ELF-1 (cell line): ENCODE measurements around the gene LYPD6B.

ENCODE experiments used
- DNase-seq: peaks from one replicate; pipeline ENCODE4 v3.0.0-alpha.2; 2016; ENCODE audit warnings: low read depth, low spot score

Gene LYPD6B

GRCh38 chr2:149041482-149041881 lies 3.0 kb downstream of the LYPD6B start:
- no peak for DNase-seq

DNA sequence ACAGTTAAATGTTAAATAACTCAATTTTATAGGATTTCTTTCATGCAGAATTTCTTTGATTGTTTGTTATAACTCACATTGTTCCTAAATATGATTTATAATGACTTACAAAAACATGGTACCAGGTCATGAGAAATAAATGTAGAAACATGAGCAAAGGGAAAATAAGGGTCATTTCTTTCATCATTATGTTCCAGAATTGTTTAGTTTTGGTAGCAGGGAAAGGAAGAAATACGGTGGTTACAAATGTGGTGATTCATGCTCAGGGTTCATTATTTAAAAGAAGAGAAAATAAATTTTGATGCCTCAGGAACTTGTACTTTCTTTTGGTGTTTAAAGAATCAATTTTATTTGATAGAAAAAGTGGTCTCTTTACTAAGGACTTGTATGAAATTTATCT lies 4.4 kb downstream of the LYPD6B start:
- DNase-seq, result no peak

- no peak for DNase-seq
These were observed 6.0 kb downstream of the LYPD6B start for GRCh38 chr2:149044500-149044899.

DNA sequence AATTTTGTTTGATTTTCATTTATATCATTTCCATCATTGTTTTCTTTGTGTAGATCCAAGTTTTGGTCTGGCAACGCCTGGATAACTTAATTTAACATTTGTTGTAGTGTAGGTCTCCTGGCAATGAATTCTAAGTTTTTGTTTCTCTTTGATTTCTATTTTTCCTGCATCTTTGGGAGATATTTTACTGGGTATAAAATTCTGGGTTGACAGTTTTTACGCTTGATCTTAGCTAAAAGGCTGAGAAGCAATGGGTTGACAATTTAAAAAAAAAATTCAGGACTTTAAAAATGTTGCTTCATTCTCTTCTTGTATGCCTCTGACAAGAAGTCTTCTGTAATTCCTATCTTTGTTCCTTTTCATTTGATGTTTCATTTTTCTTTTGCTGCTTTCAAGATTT lies 8.6 kb downstream of the LYPD6B start:
- no peak for DNase-seq

- DNase-seq, result no peak
These were observed 10.6 kb downstream of the LYPD6B start for GRCh38 chr2:149049142-149049541.

GRCh38 chr2:149050188-149050587 lies 11.7 kb downstream of the LYPD6B start:
- DNase-seq, result no peak

DNA sequence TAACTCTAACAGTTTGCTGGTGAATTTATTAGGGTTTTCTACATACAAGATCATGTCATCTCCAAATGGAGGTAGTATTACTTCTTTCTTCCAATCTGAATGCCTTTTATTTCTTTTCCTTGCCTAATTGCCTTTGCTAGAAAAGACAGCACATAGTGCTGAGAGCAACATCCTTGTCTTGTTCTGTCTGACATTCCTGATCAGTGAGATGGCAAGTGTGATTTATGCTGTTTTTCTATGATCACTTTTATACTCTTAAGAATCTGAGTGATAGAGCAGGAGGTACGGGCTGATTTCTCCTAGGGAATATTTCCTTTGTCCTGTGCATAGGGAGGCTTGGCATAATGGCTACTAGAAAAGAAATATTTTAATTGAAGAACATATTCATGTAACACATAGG lies 17.3 kb downstream of the LYPD6B start:
- no peak for DNase-seq

DNA sequence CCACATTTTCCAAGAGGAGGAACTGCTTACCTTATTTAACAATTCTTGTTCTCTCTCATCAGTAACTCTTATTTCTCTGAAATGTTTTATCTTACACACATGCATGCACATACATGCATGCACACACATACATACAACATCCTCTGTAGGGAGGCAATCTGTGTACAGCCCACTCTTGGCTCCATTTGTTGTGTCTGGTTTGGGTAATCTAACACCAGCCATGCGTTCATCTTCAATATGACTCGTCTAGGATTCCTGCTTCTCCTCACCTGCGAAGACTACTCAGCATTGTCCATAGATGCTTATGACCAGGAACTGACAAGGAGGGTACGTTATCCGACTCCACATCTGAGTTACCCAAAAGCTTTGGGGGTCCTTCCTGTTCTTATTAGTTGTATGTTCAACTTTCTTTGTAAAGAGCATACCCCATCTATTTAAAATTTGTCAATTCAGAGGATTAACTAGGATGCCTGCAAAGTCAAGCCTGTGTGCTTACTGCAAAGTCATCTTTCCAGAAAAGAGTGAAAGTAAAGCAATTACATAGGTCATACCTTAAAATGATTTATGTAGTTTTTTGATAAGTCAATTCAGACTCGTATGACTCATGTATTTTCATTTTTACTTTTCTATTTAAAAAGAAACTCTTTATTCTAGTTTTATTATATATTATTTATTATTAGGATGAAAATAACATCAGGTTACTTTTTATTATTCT lies 18.2 kb downstream of the LYPD6B start:
- no peak for DNase-seq

DNA sequence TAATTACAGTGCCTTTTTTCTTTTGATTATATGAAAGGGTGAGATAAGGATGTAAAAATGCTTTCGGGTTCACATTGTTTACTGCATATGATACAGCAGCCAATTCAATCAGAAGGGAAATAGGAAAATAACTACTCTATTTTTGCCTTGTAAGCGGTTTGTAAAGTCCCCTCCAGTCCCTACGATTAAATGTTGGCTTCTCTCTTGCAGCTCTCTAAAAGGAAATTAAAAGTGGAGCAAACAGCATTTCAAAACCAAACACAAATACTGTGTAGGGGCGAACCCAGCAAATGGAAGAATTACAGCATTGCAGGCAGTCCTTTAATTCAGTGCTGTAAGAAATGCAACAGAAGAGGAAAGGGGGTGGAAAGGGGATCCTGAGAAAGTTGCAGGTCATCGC lies 18.9 kb downstream of the LYPD6B start:
- no peak for DNase-seq

GRCh38 chr2:149058936-149059335 lies 20.4 kb downstream of the LYPD6B start:
- DNase-seq, result no peak

GRCh38 chr2:149059822-149060221 lies 21.3 kb downstream of the LYPD6B start:
- peak; percentile 48 for DNase-seq

GRCh38 chr2:149061133-149061745 lies 22.7 kb downstream of the LYPD6B start:
- no peak for DNase-seq

DNA sequence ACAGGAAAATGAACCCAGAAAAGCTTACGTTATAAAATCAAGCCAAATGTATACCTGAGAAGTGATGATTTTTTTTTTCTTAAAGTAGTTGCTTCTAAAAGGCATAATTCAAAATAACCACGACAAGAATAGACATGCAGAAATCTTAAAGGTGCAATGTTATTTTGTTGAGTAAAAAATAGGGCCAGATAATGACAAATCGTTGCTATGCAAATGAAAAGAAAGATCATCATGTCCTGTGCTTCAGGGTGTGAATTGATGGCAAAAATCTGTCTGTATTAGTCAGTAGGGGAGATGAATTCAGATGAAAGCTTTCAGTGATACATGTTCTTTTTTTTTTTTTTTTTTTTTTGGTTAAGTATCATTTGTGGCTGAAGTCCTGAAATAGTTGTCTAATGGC lies 24.0 kb downstream of the LYPD6B start:
- DNase-seq, result no peak

- DNase-seq, result no peak
These were observed 24.7 kb downstream of the LYPD6B start for GRCh38 chr2:149063177-149063576.

GRCh38 chr2:149064365-149064841 lies 25.9 kb downstream of the LYPD6B start:
- DNase-seq, result peak; percentile 62

GRCh38 chr2:149064856-149065630 lies 26.5 kb downstream of the LYPD6B start:
- DNase-seq, result no peak

DNA sequence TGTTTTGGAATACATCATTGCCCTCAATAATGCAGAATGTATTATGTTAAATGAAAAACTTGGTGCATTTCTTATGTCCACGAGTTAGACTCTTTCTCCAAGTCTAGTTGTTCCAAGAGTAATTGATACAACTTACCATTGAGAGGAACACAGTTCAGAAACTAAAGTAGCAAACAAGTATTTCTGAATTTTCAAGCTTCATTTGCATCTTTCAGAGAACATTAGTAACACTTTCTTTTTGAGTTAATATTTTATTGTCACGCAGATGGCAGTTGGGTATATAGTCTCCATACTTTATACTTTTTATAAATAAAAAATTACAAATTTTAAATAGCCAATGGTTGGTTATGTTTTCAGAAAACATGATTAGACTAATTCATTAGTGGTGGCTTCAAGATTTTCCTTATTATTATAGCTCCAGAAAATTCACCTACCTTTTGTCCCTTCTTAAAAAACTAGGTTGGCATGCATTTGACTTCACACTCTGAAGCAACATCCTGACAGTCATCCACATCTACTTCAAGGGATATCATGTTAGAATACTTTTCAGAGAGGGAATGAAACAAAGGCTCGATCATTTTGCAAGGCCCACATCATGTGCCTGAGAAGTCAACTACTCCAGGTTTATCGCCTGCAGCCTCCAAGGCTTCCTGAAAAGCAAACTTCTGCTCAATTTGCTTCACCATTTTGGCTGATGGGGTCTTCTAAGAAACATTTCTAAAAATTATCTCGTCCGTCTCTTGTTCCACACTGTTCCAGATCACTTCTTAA lies 29.9 kb downstream of the LYPD6B start:
- DNase-seq, result no peak

DNA sequence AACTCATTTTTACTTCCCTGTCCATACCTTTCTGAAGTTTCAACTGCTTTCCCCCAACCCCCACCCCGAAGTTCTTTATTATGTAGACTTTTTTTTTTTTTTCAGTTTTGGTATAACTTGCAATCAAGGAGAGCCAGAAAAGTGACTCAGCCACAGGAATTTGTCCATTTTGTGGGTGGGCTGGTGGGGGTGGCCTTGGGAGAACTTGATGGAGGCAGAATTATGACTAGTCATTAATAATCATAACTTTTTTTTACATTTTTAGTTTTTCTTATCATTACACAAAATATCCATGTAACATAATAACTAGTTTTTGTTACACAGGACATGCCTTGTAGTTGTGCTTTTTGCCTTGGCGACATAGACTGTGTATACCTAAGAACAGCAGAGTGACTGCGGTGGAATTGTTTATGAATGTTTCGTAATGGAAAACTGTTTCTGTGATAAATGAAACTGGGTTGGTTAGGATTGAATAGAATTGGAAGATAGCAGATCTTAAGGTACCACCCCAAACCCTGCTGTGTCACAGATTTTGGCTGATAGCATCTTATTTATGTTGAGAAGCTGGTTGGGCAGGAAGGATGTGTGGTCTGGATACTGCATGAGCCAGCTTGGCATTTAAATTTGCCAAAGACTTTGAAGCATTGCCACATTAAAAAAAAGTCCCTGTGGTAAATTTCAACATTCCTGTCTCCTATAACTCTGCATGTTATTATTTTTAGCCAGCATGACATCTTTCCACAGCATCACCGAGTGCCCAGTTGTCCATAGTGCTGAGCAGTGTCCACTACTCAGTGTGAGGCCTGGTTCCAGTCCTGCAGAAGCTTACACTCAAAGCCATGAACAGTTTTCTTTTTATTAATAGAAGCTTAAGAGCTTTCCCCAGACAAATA lies 30.7 kb downstream of the LYPD6B start:
- no peak for DNase-seq

DNA sequence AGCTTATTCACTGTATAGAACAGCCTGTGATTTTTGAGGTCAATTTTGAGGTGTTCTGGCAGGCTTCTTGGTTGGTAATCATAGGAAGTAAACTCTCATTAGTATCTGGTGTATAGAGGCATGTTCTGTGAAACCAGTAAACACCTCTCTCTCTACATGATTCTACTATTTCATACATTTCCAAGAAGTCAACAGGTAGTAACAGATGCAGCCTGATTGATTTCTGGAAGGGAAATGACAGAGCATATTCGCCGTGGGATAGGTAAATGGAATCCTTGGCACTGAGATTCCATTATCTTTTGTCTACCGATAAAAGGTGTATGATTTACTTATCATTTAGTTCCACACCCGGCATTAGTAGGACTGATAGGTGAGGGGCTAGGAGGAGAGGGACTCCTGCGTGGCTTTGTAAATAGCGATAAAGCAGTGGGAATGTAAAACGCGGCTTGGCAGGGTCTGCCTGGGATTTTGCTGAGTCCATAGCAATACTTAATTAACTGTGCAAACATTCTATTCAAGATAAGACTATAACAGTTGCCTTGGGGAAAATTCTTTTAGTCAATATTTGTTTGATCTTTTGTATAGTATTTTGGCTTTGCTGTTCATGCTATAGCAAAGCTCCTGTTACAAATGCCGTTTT lies 32.3 kb downstream of the LYPD6B start:
- DNase-seq, result no peak

DNA sequence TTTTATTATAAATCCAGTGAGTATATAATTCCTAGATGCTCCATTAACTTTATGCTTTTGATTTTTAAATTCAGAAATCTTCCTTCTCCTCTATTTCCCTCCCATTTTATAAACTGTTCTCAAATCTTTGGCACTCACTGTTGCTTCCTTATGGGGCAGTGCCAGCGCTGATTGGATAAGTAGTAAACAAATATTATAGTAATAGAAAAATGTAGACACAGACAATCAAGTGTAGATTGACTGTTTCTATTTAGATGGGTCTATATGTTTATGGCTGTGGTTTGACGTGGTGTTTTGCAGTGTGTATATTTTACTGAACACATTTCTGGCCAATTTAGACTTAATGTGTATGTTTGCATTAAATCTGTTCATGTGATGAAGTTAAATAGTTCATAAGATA lies 36.6 kb downstream of the LYPD6B start:
- no peak for DNase-seq
